Non-pigmented ciliary epithelial cell (primary cell): ENCODE data around the gene CCDC88C.

Experiments
- DNase-seq: peaks from one replicate; pipeline ENCODE4 v3.0.0-alpha.2; 2010; ENCODE audit warnings: low read depth

The CCDC88C gene

DNA sequence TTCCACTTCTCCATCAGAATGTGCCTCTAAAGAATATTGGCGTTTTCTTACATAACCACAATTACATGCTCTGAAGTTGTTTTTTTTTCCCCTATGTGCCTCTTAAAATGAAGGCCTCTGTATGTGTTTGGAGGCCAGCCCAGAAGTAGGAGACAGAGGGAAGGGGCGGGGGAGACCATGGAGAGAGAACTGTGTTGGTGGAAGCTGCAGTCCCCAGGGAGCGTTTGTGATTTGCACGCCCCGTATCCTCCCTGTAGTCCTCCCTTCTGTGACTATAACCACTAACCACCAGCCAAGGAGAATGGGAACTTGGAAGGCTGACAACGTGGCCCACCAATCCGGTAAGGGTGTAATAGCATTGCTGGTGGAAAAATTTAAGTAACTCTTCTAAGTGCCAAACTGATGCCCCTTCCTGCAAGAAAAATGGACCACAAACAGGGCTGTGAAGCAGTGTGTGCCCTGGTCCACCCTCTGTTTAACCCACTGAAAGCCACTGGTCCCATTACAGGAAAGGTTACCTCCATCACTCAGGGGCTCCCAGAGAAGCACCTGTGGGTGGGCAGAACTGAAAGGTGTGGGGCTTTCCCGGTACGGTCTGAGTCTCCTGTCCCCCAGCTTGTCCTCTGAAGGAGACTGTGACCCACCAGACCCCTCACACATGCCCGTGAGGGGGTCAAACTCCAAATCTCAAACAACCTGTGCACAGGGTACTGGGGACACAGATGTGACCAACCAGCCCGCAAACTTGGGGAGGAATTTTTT is 36.8 kb downstream of the CCDC88C start:
- no peak for DNase-seq

DNA sequence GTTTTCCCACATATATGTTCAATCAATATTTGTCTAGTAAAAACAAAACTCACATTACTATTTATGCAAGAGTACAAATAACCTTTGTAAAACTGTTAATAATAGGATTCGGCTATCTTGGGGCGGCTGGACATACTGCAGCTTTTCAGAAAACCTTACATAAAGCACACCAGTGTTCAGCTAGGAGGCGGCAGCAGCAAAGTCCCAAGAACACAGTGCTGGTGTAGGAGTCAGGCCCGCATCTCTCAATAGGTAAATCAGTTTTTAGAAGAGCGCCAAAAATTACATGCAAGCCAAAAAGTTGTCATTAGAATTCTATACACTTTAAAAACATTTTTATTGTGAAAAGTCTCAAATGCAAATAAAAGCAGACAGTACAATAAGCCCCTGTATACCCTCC is 37.5 kb downstream of the CCDC88C start:
- DNase-seq: no peak

- DNase-seq: no peak
Measured at GRCh38 chr14:91379579-91379932, 38.1 kb downstream of the CCDC88C start.

DNA sequence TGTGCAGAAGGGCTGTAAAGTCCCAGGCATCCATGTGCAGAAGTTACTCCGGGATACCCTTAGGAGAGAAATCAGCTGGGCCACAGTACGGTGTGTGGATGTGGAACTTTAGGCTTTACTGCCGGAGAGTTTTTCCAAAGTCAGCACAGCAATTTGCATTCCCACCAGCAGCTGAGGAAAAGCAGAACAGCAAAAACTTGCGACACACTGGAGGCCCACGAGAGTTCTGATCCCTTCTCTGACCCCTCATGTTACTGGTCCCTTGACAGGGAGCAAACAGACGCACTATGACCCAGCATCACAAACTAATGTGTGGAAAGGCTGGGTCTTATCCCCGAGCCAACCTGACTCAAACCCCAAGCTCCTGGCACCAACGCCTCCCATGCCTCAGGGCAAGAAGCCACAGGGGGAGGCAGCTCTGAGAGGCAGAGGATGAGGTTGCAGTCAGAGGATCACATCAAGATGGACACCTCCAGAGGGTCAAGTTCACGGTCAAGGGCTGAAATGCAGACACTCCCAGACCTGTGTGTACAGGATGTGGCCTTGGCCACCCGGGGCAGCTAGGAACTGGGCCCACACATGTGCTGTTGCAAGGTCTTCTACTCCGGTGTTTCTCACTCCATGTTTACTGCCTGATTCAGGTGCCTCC is 38.6 kb downstream of the CCDC88C start:
- DNase-seq: no peak

DNA sequence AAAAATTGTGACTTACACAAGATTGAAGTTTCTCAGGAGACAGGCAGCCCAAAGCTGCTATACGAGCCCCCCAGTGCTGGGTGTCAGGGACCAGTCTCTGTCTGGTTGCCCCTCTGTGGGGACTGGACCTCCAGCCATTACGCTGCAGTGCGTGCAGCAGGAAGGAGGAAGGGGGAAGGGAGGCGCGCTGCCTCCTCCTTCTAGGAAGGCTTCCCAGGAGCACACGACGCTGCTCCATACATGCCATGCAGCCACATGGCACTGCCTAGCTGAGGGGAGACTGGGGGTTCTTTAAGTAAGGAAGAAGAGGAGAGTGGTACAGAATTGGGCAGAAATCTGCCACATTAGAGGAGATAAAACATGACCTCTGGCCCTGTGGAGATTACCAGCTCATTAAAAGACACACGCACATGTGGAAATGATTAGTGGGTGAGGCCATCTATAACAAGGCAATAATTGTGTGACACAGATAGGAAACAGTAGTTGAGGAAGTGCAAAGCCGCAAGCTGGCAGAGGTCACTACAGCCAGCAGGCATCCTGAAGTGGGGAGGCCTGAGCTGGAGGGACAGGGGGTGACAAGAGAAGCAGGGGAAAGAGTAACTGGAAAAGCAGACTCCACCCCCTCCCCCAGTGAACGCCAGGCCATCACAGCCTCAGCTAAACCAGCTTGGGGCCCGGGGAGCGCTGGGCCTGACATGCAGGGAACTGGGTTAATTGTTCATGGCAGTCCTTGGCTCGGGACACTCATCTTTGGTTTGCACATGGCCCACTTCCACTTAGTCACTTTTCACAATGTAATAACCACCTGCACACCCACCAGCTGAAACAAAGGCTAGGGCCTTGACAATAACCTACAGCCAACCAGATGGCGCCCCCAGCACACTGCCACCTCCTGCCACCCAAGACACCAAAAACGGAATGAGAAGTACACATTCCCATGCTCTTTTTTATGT is 39.6 kb downstream of the CCDC88C start:
- DNase-seq: no peak

GRCh38 chr14:91376547-91377477 is 40.8 kb downstream of the CCDC88C start:
- DNase-seq: no peak

GRCh38 chr14:91375720-91376452 is 41.7 kb downstream of the CCDC88C start:
- DNase-seq: no peak

GRCh38 chr14:91374879-91375702 is 42.5 kb downstream of the CCDC88C start:
- no peak for DNase-seq

- DNase-seq: no peak
Measured at GRCh38 chr14:91374287-91374878, 43.2 kb downstream of the CCDC88C start.

DNA sequence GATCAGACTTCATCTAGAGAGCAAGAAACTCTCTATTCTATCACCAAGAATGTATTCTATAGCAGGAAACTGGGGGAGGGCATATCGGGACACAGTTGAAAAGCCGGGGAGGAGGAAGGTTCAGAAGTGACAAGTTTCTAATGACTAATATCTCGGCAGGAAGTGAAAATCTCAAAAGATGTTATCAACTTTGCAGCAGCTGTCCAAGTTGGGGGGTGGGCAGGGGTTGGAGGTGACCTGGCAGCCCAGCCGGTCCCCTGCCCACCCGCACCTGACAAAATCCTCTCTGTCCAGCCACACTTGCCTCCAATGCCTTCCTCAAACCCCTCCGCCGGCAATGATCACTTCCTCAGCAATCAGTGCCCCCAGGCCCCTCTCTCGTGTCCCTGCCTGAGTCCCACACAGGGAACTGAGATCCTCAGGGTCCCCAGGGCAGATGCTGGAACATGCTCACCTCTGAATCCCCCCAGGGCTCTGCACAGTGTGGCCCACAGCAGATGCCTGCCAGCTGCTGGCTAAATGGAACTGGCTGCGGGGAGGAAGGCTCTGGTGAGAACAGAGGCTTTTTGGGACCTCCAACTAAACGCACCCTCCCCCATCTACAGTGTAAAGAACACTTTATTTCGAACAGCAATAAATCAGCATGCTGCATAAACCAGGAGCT is 43.9 kb downstream of the CCDC88C start:
- DNase-seq: no peak

DNA sequence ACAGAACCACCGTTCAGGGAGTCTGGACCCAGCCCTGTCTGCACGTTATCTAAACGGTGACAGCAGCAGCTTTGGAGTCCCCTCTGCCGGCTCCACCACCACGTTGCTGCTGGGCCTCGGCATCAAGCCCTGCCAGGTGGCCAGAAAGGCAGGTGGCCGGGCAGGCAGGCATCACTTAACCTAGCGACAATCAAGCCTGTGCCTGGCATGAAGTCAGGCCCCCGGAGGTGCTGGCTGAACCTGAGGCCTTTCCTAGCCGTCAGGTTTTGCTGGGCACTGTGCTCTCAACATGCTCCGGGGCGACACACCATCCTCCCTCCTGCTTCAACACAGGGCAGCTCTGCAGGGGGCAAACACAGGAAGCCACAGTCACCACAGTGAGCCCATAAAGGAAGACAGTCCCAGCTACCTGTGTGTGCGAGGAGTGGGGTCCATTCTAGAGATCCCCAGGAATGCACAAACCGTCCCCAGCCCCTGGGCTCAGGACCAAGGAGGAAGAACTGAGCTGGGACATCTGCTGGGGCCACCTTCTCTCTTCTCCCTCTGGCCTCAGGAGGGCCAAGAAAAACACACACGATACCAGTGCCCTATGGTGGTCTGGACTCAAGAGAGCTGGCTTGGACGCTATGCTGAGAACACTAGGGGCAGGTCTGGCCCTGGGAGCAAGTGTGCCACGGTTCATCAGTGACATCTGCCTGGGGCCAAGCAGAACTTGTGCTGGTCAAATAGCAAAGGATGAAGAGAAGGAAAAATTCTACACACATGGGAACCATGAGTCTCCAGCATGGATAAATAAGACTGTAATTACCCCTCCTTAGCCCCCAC is 44.7 kb downstream of the CCDC88C start:
- no peak for DNase-seq

DNA sequence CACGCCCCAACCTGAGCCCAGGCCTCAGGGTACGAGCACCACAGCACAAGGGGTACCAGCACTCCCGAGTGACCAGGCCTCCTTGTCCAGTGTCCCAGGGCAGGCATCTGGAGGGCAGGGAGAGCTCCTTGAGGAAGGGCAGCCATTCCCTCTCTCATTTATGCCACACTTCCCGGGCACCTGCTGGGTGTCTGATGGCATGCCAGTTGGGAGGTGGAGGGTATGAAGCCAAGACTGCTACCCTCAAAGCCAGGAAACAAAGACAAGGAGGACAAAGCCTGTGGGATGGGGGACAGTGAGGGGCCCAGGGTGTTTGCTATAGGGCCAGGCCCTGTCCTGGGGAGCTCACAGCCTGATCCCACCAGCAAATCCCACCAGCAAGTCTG is 45.6 kb downstream of the CCDC88C start:
- no peak for DNase-seq

DNA sequence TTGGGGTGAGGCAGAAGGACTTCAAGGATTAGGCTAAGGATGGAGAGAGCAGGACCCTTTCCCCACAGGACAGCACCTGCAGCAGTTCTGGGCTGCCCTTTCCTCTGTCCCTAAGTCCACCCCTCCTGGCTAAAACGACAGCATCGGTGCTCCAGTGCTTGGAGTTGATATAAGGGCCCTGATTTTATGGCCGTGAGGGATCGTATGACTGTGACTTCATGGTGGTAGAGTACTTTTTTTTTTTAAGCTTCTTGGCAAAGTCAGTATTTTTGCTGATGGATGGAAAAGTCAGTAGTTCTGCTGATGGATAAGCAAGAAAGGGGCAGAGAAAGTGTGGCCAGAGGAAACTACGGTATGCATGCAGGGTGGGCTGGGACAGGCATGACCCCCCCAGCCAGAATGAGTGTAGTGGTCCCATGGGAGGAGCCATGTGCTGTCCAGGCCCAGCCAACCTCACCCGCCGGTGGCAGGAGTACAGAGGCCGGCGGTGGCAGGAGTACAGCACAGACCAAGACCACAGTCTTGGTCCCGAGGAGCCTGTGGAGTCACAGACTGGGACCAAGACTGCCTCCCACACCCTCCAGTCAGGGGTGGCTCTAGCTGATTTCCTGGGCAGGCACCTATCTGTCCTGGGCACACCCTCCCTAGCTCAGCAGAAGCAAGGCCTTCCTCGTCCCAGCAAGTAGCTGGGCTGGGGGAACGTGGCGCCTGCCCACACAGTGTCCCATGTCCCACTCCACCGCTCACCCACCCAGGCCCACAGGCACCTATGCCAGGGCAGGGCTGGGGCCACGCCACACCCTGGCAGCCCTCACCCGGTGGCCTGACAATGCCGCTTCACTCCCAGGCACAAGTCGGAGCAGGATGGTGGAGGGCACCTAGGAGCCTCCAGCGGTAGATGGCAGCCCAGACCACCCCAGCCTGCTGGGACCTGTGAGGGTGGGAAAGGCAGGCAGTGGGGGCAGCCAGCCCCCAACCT is 46.3 kb downstream of the CCDC88C start:
- no peak for DNase-seq

DNA sequence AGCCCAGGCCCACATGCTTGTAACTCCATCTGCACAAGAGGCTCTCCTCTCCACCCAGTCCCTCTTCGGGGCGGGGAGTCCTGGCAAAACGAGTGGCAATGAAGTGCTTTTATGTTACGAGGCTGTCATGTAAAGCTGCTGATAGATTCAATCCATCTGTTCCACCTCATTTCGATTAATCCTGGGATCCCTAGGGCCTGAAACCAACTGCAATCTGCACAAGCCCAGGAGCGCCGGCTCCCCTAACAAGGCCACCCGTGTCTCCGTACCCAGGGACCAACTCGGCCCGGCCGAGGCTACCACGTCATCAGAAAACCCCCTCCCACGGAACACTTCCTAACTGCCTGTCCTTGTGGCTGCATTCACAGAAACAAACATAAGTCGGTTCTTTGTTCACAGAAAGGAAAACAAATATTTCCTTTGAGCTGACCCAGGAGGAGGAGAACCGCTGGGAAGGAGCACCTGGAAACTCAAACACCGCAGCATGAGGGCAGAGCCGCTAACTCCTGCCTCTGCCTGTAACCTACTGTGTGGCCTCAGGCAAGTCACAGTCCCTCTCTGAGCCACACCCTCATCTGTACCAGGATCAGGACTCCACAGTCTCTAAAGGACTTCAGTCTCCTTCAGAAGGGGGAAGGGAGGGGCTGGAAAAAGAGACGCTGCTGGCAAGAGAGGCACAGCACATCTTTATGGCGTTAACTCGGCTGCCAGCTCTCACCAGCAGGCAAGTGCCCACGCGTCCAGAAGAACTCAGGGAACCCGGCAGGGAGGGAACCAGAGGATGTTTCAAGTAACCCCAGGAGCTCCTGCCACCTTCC is 47.8 kb downstream of the CCDC88C start:
- no peak for DNase-seq

DNA sequence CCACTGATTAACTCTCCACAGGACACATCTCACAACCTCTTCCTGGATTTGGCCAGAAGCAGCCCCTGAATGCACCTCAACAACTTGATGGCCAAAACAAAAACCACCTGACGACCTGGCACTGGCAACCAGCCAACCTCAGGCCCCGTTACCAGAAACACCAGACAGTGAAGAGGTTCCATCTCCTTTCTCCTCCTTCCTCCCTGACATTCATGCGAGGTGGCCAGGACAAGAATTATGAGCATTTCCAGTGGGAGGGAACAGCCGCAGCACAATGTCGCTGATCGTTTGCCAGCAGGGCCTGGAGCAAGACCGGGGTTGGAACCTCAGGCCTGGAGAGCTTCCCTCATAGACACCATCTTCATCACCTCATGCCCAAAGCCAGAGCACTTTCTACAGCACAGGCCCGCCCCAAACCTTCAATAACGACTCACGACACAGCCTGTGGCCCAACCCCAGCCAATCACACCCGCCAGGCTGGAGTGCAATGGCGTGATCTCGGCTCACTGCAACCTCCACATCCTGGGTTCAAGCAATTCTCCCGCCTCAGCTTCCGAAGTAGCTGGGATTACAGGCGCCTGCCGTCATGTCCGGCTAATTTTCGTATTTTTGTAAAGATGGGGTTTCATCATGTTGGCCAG is 48.7 kb downstream of the CCDC88C start:
- DNase-seq: no peak
